K562 (cell line): ENCODE results near the gene VWA1. TPM values are rescaled to one million over a fixed set of nuclear protein-coding genes. Genes with fewer than 3 reads are reported as not detected.

Experiments
- ATF6 ChIP-seq: sonication (generic); formaldehyde crosslinking; IDR thresholded peaks from 2 replicates; pipeline ENCODE4 v1.4.0; 2020; ENCODE audit warnings: mild to moderate bottlenecking, missing genetic modification reagents
- CBFA2T3 ChIP-seq: fragments of 450-650 bp; IDR thresholded peaks from 2 replicates; pipeline ENCODE4 v1.6.1; 2017
- CEBPB ChIP-seq: fragments of 450-650 bp; IDR thresholded peaks from 2 replicates; pipeline ENCODE4 v1.6.1; 2016; ENCODE audit warnings: missing genetic modification characterization, missing compliant biosample characterization
- DLX4 ChIP-seq: fragments of 250-450 bp; sonication (Bioruptor Pico); IDR thresholded peaks from 2 replicates; pipeline ENCODE4 v1.6.1; 2021; ENCODE audit warnings: mild to moderate bottlenecking
- ELK1 ChIP-seq: sonication (generic); formaldehyde crosslinking; IDR thresholded peaks from 2 replicates; pipeline ENCODE4 v1.8.1; 2022; ENCODE audit warnings: missing genetic modification reagents
- HIVEP1 ChIP-seq: fragments of 250-450 bp; sonication (Bioruptor Pico); IDR thresholded peaks from 2 replicates; pipeline ENCODE4 v1.4.0; 2020; ENCODE audit warnings: mild to moderate bottlenecking
- IRF1 ChIP-seq: sonication (generic); formaldehyde crosslinking; IDR thresholded peaks from 2 replicates; pipeline ENCODE4 v1.8.0; 2022; ENCODE audit warnings: missing genetic modification reagents, mild to moderate bottlenecking, borderline replicate concordance
- MAFK ChIP-seq: IDR thresholded peaks from 2 replicates; pipeline ENCODE4 v1.6.1; 2011; ENCODE audit warnings: low read length, improper control_type of control experiment
- MYNN ChIP-seq, 2 experiments: sonication (generic); formaldehyde crosslinking in 1 of 2; IDR thresholded peaks; 2 replicates each; pipeline versions ENCODE4 v1.5.0 to v1.6.1; 2016 to 2020; ENCODE audit warnings: antibody characterized with exemption in 1 of 2, missing genetic modification reagents in 1 of 2
- NFE2 ChIP-seq: IDR thresholded peaks from 2 replicates; pipeline ENCODE4 v1.6.1; 2014; ENCODE audit warnings: antibody characterized with exemption, low read depth
- NRF1 ChIP-seq, 2 experiments: fragments of 450-650 bp; IDR thresholded peaks in 1 of 2; conservative IDR thresholded peaks in 1 of 2; 2 replicates each; pipeline ENCODE4 v1.6.1; 2014; ENCODE audit warnings: mild to moderate bottlenecking in 2 of 2
- POLR2A ChIP-seq: fragments of 450-650 bp; conservative IDR thresholded peaks from 2 replicates; pipeline ENCODE4 v1.6.1; 2016
- PURB ChIP-seq: sonication (generic); formaldehyde crosslinking; IDR thresholded peaks from 2 replicates; pipeline ENCODE4 v1.9.0; 2021; ENCODE audit warnings: low read depth, mild to moderate bottlenecking, missing genetic modification reagents
- RB1 ChIP-seq: fragments of 450-650 bp; IDR thresholded peaks from 2 replicates; pipeline ENCODE4 v1.6.1; 2017; ENCODE audit warnings: low read depth, mild to moderate bottlenecking
- SREBF2 ChIP-seq: sonication (generic); formaldehyde crosslinking; IDR thresholded peaks from 2 replicates; pipeline ENCODE4 v1.4.0; 2020; ENCODE audit warnings: mild to moderate bottlenecking, missing genetic modification reagents
- SRF ChIP-seq, 2 experiments: fragments of 250-450, 450-650 bp in 1 of 2; sonication (Bioruptor Pico) in 1 of 2; sonication (generic) in 1 of 2; formaldehyde crosslinking; IDR thresholded peaks; 2 replicates each; pipeline versions ENCODE4 v1.5.0 to v1.5.1; 2020 to 2022; ENCODE audit warnings: mild to moderate bottlenecking in 1 of 2, missing genetic modification reagents in 1 of 2
- USF1 ChIP-seq: sonication (generic); formaldehyde crosslinking; IDR thresholded peaks from 2 replicates; pipeline ENCODE4 v1.9.0; 2022; ENCODE audit warnings: mild to moderate bottlenecking, missing genetic modification reagents
- ZHX1 ChIP-seq: fragments of 150-350 bp; conservative IDR thresholded peaks from 2 replicates; pipeline ENCODE4 v1.6.1; 2014; ENCODE audit warnings: low read length
- ZNF12 ChIP-seq: sonication (generic); formaldehyde crosslinking; IDR thresholded peaks from 2 replicates; pipeline ENCODE4 v1.4.0; 2020; ENCODE audit warnings: mild to moderate bottlenecking, missing genetic modification reagents
- ZNF121 ChIP-seq: sonication (generic); formaldehyde crosslinking; conservative IDR thresholded peaks from 2 replicates; pipeline ENCODE4 v1.8.0; 2022; ENCODE audit warnings: missing genetic modification reagents
- ZNF354B ChIP-seq: fragments of 250-450 bp; sonication (Bioruptor Pico); IDR thresholded peaks from 2 replicates; pipeline ENCODE4 v1.4.0; 2020
- ZNF408 ChIP-seq: fragments of 250-450 bp; sonication (Bioruptor Pico); IDR thresholded peaks from 2 replicates; pipeline ENCODE4 v1.4.0; 2020; ENCODE audit warnings: low read depth, mild to moderate bottlenecking, moderate library complexity
- polyA plus RNA-seq, 8 experiments: library from polyadenylated mRNA; depleted of rRNA in 4 of 8; stranded (reverse) in 5 of 8; unstranded in 3 of 8; fragments of >200 nt; fragmentation: Nextera tagmentation in 2 of 8; fragmentation: Illumina TruSeq in 1 of 8; extraction: Ambion mirVana in 2 of 8; extraction: Trizol in 1 of 8; gene quantifications; 2 replicates each; pipeline versions ENCODE4 v1.2.1 to v1.2.3, GENCODE V29; 2011 to 2014; ENCODE audit warnings: inconsistent platforms in 1 of 8, missing spikeins in 1 of 8
- total RNA-seq, 7 experiments: library from RNA; depleted of rRNA in 6 of 7; stranded (reverse); fragments of >200 nt in 6 of 7; fragmentation: Illumina TruSeq in 2 of 7; extraction: Trizol in 2 of 7; gene quantifications; 2 replicates each; pipeline versions ENCODE4 v1.2.1 to v1.2.3, GENCODE V29; 2011 to 2021; ENCODE audit warnings: low replicate concordance in 1 of 7

VWA1 gene
- total and polyA plus RNA-seq, 9 of the 15 experiments (the other 6 are each of a cell fraction or from before 2014, with no cell fraction given) = 0.01 to 6.4 (median 0.85) TPM

- TF ChIP-seq PURB (CRISPR knock-in tag) (no peak), DLX4 (no peak), ZNF121 (CRISPR knock-in tag) (no peak), POLR2A (peak; percentile 80), SREBF2 (CRISPR knock-in tag) (no peak), ZHX1 (no peak), SRF (CRISPR knock-in tag; IDR thresholded peaks at IDR 0.05) (peak in 1 of 2 experiments; percentile 78; a peak in 2 of 4 replicates), ZNF354B (CRISPR knock-in tag) (no peak), IRF1 (CRISPR knock-in tag) (no peak), CBFA2T3 (no peak), CEBPB (tag) (no peak), ZNF12 (CRISPR knock-in tag) (no peak), ATF6 (CRISPR knock-in tag) (no peak), NRF1 (conservative IDR thresholded peaks at IDR 0.05 in 1 of 2, IDR thresholded peaks at IDR 0.05 in 1 of 2) (peak; percentile 93 to 94), MAFK (no peak), HIVEP1 (CRISPR knock-in tag) (no peak), MYNN (IDR thresholded peaks at IDR 0.05) (no peak), MYNN (CRISPR knock-in tag; IDR thresholded peaks at IDR 0.05) (no peak), NFE2 (peak; percentile 26; the same call in 1 of the 2 replicates), RB1 (peak; percentile 99), USF1 (CRISPR knock-in tag) (peak; percentile 56), ZNF408 (CRISPR knock-in tag) (no peak), ELK1 (CRISPR knock-in tag) (no peak)
These were observed 36.0 kb downstream of the VWA1 start, which contains the start of gene ATAD3B (continued) for GRCh38 chr1:1471389-1472052.
